ENCODE measurements around the gene RORB.

RORB gene

DNA sequence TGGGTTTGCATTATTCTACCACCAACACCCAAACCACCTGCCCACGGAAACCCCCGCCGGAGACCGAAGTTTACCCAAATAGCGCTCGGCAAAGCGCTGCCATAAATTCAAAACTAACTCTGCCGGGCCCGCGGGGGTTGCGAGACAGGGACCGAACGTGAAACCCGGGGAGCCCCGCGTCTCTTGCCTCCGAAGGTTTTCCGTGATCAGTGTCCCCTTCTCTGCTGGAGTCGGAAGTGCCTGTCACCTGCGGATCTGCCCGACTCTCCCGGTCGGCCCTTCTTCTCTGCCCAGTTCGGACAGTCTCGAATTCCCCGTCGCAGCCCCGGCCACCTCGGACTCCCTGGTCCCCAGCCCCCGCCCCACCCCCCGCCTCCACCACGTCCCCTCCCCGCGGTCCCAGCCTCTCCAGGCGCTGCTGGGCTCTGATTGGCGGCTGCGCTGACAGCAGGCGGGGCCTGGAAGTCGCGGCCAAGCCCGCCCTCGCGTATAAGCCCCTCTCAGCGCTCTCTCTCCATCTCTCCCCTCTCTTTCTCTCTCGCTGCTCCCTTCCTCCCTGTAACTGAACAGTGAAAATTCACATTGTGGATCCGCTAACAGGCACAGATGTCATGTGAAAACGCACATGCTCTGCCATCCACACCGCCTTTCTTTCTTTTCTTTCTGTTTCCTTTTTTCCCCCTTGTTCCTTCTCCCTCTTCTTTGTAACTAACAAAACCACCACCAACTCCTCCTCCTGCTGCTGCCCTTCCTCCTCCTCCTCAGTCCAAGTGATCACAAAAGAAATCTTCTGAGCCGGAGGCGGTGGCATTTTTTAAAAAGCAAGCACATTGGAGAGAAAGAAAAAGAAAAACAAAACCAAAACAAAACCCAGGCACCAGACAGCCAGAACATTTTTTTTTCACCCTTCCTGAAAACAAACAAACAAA, at the start of gene RORB:
Gene RORB, plus strand, starts transcription at position 517 of the 929 bp plus-strand sequence. CDS start 642 bp downstream, outside the sequence.
- DNase-seq (ENCODE audit: low read depth), result no peak

GRCh38 chr9:74447451-74448193, 49.5 kb upstream of the RORB start:
- DNase-seq (ENCODE audit: low read depth), result no peak

DNA sequence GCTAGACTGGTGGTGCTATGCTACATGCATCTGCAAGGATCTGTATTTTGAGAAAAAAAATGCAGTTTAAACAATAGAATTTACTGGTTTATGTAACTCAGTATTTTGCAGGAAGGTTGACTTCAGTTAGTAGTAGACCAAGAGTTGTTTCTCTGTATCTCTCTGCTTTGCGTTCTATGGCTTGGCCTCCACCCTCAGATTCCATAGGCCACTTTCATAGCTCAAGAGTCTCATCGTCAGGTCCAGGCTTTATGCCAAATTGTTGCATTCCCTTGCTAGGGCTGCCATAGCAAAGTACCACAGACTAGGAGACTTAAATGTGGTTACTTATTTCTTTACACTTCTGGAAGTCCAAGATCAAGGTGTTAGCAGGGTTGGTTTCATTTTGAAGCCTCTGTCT, 48.1 kb upstream of the RORB start:
- no peak for DNase-seq (ENCODE audit: low read depth)

DNA sequence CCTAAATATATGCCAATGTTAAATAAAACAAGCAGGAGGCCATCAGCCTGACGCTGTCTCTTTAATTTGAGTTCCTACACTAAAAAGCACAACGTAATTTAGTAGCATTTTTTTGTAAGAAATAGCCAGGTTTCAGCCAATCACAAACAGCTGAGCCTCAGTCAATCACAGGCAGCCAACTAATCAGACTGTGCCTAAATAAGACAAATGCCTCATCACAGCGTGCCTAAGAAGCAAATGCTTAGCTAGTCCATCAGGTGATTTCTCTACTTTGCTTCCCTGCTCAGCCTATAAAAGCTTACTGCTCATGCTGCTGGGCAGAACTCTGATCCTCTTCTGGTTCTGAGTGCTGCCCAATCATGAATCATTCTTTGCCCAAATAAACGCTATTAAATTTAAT, 38.3 kb upstream of the RORB start:
- no peak for DNase-seq (ENCODE audit: low read depth)

DNA sequence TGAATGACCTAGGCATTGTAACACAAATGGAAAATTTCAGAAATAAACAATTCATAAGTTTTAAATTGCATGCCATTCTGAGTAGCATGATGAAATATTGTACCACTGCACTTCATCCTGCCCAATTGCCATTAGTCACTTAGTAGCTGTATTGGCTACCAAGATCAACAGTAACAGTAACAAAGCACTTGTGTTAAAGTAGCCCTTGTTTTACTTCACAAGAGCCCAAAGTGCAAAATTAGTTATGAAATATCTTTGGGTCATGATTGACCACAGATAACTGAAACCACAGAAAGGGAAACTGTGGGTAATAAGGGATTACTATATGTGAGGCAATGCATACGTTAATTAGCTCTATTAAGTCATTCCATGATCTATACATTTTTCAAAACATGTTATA, 33.3 kb upstream of the RORB start:
- no peak for DNase-seq (ENCODE audit: low read depth)

- no peak for DNase-seq (ENCODE audit: low read depth)
These were observed 18.5 kb upstream of the RORB start for GRCh38 chr9:74478606-74479005.

- no peak for DNase-seq (ENCODE audit: low read depth)
These were observed 17.4 kb upstream of the RORB start for GRCh38 chr9:74479711-74480110.

DNA sequence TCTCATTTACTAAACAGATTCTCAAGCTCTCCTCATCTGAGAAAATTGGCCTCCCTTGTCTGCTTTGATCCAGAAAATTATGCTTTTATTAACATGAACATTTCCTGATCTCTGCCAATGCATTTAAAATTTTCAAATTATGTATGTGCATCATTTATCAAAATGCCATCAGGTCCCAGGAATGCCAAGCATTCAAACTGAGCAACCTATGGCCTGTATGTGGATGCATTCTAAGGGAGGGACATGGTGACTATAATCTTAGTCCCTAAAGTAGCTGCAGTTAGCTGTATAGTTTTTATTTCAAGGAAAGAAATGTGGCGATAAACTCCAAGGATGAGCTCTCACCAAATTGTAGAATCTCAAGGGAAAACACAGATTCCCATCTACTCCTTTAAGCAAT, 9.7 kb upstream of the RORB start:
- DNase-seq (ENCODE audit: low read depth), result no peak

DNA sequence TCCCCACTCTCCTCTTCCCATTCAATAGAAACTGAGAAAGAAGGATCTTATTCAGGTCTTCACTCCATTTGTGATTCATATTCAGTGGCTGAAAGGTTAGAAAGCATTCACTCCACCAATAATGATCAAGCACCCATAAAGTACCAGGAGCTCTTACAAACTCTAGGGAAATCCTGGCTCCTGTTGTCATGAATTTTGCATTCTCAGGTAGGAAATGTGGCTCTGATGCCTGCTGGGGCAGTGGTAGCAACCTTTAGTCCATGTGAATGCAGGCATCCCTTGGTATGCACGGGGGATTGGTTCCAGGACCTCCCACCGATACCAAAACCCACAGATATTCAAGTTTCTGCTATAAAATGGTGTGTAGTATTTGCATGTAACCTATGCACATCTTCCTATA, 3.6 kb upstream of the RORB start:
- DNase-seq (ENCODE audit: low read depth), result no peak

DNA sequence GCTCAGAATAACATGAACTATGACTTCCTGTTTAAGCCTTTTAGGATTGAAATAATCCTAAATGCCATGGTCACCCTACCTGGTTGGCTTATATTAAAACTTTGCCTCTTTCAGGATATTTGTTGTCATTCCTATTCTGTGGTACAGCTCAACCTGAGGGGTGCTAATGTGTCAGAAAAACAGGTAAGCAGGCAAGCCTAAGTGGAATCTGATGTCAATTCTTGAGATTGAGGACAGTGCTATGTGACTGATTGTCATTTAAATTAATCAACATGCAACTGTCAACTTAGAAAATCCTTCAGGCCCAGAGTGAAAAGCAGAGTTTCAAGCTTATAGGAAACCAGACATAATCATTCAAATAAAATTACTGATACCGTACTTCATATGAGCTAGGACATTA, 2.6 kb upstream of the RORB start:
- no peak for DNase-seq (ENCODE audit: low read depth)

GRCh38 chr9:74496406-74496805, 729 bp upstream of the RORB start:
- DNase-seq (ENCODE audit: low read depth), result no peak

DNA sequence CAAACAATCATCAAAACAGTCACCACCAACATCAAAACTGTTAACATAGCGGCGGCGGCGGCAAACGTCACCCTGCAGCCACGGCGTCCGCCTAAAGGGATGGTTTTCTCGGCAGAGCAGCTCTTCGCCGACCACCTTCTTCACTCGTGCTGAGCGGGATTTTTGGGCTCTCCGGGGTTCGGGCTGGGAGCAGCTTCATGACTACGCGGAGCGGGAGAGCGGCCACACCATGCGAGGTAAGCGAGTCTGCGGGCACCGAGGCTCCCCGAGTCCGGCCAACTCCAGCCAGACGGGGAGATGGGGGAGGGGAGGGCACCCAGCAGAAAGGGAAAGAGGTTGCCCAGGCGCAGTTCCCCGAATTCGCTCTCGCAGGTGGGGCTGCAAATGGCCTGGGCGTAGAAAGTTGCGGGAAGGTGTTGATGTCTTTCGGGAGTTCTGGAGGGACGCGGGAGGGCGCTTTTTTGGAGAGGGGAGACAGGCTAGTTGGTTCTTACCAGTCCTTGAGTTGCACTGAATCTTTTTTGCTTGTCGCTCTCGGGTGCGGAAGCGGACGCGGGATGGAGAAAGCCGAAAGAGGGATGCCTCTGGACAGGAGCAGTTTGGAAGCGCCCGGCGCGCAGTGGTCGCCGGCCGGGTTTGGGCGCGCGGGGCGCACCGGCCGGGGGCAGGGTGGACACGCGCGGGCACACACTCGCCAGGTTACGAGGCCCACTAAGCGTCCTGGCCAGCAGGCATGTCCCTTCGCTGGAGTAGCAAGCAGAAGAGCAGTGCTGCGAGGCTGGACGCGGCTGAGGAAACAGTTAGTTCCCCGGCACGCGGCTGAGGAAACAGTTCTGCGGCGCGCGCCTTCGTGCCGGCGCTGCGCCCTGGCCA, 849 bp downstream of the RORB start:
- DNase-seq (ENCODE audit: low read depth), result no peak

DNA sequence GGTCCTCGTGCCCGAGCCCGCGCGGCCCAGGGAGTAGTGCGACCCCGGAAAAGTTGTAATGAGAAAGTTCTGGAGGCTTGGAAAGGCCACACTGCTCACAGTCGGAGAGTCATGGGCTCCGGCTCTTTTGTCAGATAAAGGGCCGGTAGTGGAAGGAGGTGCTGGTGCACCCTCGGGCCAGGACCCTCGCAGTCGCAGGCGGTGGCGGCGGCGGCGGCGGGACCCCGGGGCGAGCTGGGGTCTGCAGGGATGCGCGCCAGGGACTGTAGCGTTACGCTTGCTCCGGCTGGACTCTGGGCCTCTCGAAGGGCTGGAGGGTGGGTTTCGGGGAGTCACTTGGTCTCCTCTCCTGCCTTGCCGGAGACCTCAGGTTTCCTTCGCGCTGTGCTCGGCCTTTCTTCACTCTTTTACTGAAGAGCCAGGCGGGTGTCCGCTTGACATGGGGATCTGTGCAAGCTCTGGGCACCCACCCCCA, 1.5 kb downstream of the RORB start:
- no peak for DNase-seq (ENCODE audit: low read depth)

- no peak for DNase-seq (ENCODE audit: low read depth)
These were observed 2.0 kb downstream of the RORB start for GRCh38 chr9:74499111-74499601.

- DNase-seq (ENCODE audit: low read depth), result no peak
These were observed 2.8 kb downstream of the RORB start for GRCh38 chr9:74499770-74500583.

DNA sequence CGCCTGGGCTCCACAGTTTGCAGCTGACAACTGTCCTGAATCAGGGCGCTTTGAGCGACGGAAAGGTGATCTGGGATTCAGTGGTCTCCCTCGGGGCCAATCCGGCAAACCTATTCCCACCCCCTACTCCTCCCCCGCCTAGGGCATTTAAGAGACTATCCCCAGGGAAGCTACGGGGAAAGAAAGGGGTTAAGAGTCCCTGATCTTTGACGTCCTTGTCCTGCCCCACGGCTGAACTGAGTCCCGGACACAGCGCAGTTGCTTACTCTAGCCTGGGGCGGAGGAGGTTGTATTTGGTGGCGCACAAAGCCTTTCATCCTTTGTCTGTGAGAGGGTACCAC, 3.4 kb downstream of the RORB start:
- no peak for DNase-seq (ENCODE audit: low read depth)

GRCh38 chr9:74501570-74501969, 4.4 kb downstream of the RORB start:
- DNase-seq (ENCODE audit: low read depth), result no peak

DNA sequence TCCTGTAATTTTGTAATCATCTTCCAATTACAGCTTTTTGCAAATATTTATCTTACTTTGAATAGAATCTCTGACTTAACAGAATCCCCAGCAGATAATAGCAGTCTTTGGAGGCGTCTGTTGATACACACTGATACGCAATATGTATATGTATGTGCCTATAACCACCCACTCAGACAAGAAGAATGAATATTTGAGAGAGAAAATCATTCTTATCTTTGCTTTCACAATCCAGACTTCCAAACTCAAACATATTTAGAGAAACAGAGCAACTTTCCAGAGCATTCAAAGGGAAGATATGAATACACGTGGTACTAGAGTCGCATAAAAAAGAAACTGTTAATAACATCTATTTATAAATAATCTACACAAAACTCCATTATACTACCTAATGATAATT, 6.1 kb downstream of the RORB start:
- DNase-seq (ENCODE audit: low read depth), result no peak

- no peak for DNase-seq (ENCODE audit: low read depth)
These were observed 6.5 kb downstream of the RORB start for GRCh38 chr9:74503666-74504065.

- no peak for DNase-seq (ENCODE audit: low read depth)
These were observed 14.2 kb downstream of the RORB start for GRCh38 chr9:74511333-74511732.

- no peak for DNase-seq (ENCODE audit: low read depth)
These were observed 15.3 kb downstream of the RORB start for GRCh38 chr9:74512416-74512815.
